Neural cell (in vitro differentiated cells): ENCODE data around the gene GLTPD2. TPM values are rescaled to one million over a fixed set of nuclear protein-coding genes. Genes with fewer than 3 reads are reported as not detected.

Source experiments
- H2AFZ ChIP-seq: fragments of 200-600, 300-800 bp; sonication (generic), shearing (Covaris generic); 2 replicates; pipeline ENCODE4 v1.6.0; 2014; ENCODE audit warnings: low read depth, mild to moderate bottlenecking, antibody characterized with exemption, low read length, moderate library complexity
- H3F3A ChIP-seq: fragments of 200-600 bp; shearing (Covaris generic); 2 replicates; pipeline ENCODE4 v1.6.1; 2016; ENCODE audit warnings: mild to moderate bottlenecking, moderate library complexity, mixed read lengths, antibody characterized with exemption, low read length; ENCODE audit not compliant: insufficient read depth, poor library complexity, severe bottlenecking
- H3K27ac ChIP-seq: fragments of 200-600, 300-800 bp; sonication (generic), shearing (Covaris generic); 2 replicates; pipeline ENCODE4 v1.5.1; 2014; ENCODE audit warnings: mild to moderate bottlenecking, low read length, moderate library complexity
- H3K27me3 ChIP-seq: fragments of 300-800, 200-600 bp; sonication (generic), shearing (Covaris generic); 2 replicates; pipeline ENCODE4 v1.6.0; 2014; ENCODE audit warnings: mild to moderate bottlenecking, low read depth, low read length, moderate library complexity; ENCODE audit not compliant: insufficient read depth
- H3K36me3 ChIP-seq: fragments of 300-800, 200-600 bp; sonication (generic), shearing (Covaris generic); 2 replicates; pipeline ENCODE4 v1.5.1; 2014; ENCODE audit warnings: mild to moderate bottlenecking, antibody characterized with exemption, low read length, moderate library complexity; ENCODE audit not compliant: insufficient read depth
- H3K4me2 ChIP-seq: fragments of 300-800, 200-600 bp; sonication (generic), shearing (Covaris generic); 2 replicates; pipeline ENCODE4 v1.6.0; 2014; ENCODE audit warnings: mild to moderate bottlenecking, low read length
- H3K4me3 ChIP-seq: fragments of 300-800, 200-600 bp; sonication (generic), shearing (Covaris generic); 2 replicates; pipeline ENCODE4 v1.5.1; 2014; ENCODE audit warnings: mild to moderate bottlenecking, low read length, moderate library complexity
- H3K79me2 ChIP-seq: fragments of 200-600 bp; shearing (Covaris generic); replicated peaks from 2 replicates; pipeline ENCODE4 v1.6.0; 2014; ENCODE audit warnings: mild to moderate bottlenecking, low read length, moderate library complexity; ENCODE audit not compliant: insufficient read depth
- H3K9ac ChIP-seq: fragments of 300-800, 200-600 bp; sonication (generic), shearing (Covaris generic); 2 replicates; pipeline ENCODE4 v1.6.1; 2016; ENCODE audit warnings: mild to moderate bottlenecking, low read length, mixed read lengths
- H3K9me2 ChIP-seq: fragments of 200-600 bp; shearing (Covaris generic); 2 replicates; pipeline ENCODE4 v1.6.1; 2016; ENCODE audit warnings: mild to moderate bottlenecking, low read length, mixed read lengths; ENCODE audit not compliant: insufficient read depth
- H3K9me3 ChIP-seq: fragments of 200-600, 300-800 bp; sonication (generic), shearing (Covaris generic); 2 replicates; pipeline ENCODE4 v1.6.1; 2016; ENCODE audit warnings: mild to moderate bottlenecking, mixed run types, low read length, moderate library complexity, mixed read lengths
- H4K20me1 ChIP-seq: fragments of 200-600 bp; shearing (Covaris generic); 2 replicates; pipeline ENCODE4 v1.6.1; 2016; ENCODE audit warnings: mild to moderate bottlenecking, mixed run types; ENCODE audit not compliant: insufficient read depth
- CTCF ChIP-seq: fragments of 450-650 bp; IDR thresholded peaks from 2 replicates; pipeline ENCODE4 v1.5.1; 2014; ENCODE audit warnings: antibody characterized with exemption, mild to moderate bottlenecking, moderate library complexity; ENCODE audit not compliant: poor library complexity, severe bottlenecking
- EP300 ChIP-seq: fragments of 450-650 bp; conservative IDR thresholded peaks from 2 replicates; pipeline ENCODE4 v1.6.1; 2014; ENCODE audit warnings: antibody characterized with exemption, mild to moderate bottlenecking, moderate library complexity; ENCODE audit not compliant: poor library complexity, severe bottlenecking
- EZH2 ChIP-seq: fragments of 200-600, 300-800 bp; shearing (Covaris generic), sonication (generic); IDR thresholded peaks from 2 replicates; pipeline ENCODE4 v1.6.1; 2014; ENCODE audit warnings: antibody characterized with exemption, low read length, borderline replicate concordance, mild to moderate bottlenecking; ENCODE audit not compliant: insufficient read depth, poor library complexity, severe bottlenecking
- MXI1 ChIP-seq: fragments of 450-650 bp; conservative IDR thresholded peaks from 2 replicates; pipeline ENCODE4 v1.6.1; 2014; ENCODE audit warnings: antibody characterized with exemption, mild to moderate bottlenecking; ENCODE audit not compliant: poor library complexity, severe bottlenecking
- POLR2AphosphoS5 ChIP-seq: IDR thresholded peaks from 2 replicates; pipeline ENCODE4 v1.6.1; 2012
- RAD21 ChIP-seq: fragments of 450-650 bp; conservative IDR thresholded peaks from 2 replicates; pipeline ENCODE4 v1.6.1; 2014; ENCODE audit warnings: antibody characterized with exemption, mild to moderate bottlenecking, moderate library complexity
- REST ChIP-seq: IDR thresholded peaks from 2 replicates; pipeline ENCODE4 v1.6.1; 2012; ENCODE audit warnings: borderline replicate concordance
- SMC3 ChIP-seq: fragments of 450-650 bp; conservative IDR thresholded peaks from 2 replicates; pipeline ENCODE4 v1.6.1; 2014; ENCODE audit warnings: antibody characterized with exemption, mild to moderate bottlenecking, moderate library complexity; ENCODE audit not compliant: poor library complexity
- TAF1 ChIP-seq: IDR thresholded peaks from 2 replicates; pipeline ENCODE4 v1.6.1; 2012; ENCODE audit warnings: low read depth
- polyA plus RNA-seq: library from polyadenylated mRNA; depleted of rRNA; stranded (reverse); fragments of >200 nt; gene quantifications from 2 replicates; pipeline ENCODE4 v1.2.3, GENCODE V29; 2014

GLTPD2 gene
- polyA plus RNA-seq, 1 donor from 2014 or later: not detected

- Histone ChIP-seq H3K27ac (no peak overlapping the region), H4K20me1 (no peaks in the 10 kb centered on the region), H3K79me2 (no peaks in the 10 kb centered on the region), H3K9me3 (no peaks in the 10 kb centered on the region), H3K4me2 (no peak overlapping the region), H3K9me2 (no peaks in the 10 kb centered on the region), H3K4me3 (no peak overlapping the region), H2AFZ (no peak overlapping the region), H3K9ac (no peak overlapping the region), H3K27me3 (peaks cover 1% of the 10 kb centered on the region), H3F3A (no peaks in the 10 kb centered on the region), H3K36me3 (no peaks in the 10 kb centered on the region)
- TF ChIP-seq SMC3 (no peak), MXI1 (no peak), EP300 (no peak), REST (no peak), POLR2AphosphoS5 (no peak), RAD21 (no peak), EZH2 (no peak), TAF1 (no peak), CTCF (no peak)
Measured at GRCh38 chr17:4812690-4813089, 23.9 kb downstream of the GLTPD2 start.

- Histone ChIP-seq H3K27ac (no peak overlapping the region), H3F3A (no peaks in the 10 kb centered on the region), H3K9me3 (no peaks in the 10 kb centered on the region), H3K27me3 (no peaks in the 10 kb centered on the region), H3K4me2 (no peak overlapping the region), H3K4me3 (no peak overlapping the region), H3K9ac (no peak overlapping the region), H3K9me2 (no peaks in the 10 kb centered on the region), H4K20me1 (no peaks in the 10 kb centered on the region), H2AFZ (no peak overlapping the region), H3K36me3 (no peaks in the 10 kb centered on the region), H3K79me2 (no peaks in the 10 kb centered on the region)
- no peak for TF ChIP-seq REST
- TF ChIP-seq RAD21: no peak
- TF ChIP-seq EP300: no peak
- TF ChIP-seq SMC3: no peak
- TF ChIP-seq EZH2: no peak
- no peak for TF ChIP-seq POLR2AphosphoS5
- no peak for TF ChIP-seq CTCF
- TF ChIP-seq TAF1: no peak
- TF ChIP-seq MXI1: no peak
Measured at GRCh38 chr17:4815043-4815675, 26.4 kb downstream of the GLTPD2 start.
